ENCODE measurements around the gene RNF135. TPM values are rescaled to one million over a fixed set of nuclear protein-coding genes. Genes with fewer than 3 reads are reported as not detected.
"Not testable (repeated sequence)": the region's sequence is repeated elsewhere in the genome, so short reads cannot be mapped to it uniquely, and the experiment has no call there.

The RNF135 gene
- polyA plus RNA-seq, 1 donor from 2014 or later: 0.17 TPM

DNA sequence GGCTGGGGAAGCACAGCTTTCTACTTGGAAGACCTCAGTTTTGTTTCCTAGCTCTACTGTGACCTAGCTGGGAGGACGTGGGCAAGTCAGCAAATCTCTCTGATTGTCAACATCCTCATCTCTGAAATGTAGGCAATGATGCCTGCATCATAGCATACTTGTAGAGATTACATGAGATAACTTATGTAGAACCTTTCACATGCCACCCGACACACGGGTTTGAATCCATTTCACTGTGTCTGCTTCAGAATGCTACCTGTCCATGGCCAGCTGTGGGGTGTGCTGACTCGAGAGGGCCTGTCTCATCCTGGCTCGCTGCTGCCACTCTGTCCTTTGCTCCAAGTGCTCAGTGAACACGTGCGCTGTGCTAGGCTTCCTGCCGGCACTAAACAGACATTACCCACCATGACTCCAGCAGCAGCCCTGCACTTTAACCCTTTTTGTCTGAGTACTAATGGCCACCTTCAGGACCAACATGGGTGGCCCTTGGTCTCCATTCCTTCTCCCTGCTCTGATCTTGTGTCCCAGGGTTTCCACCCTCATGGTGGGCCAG is 41.7 kb upstream of the RNF135 start:
- no peaks in the 10 kb centered on the region for H3K9me2 ChIP-seq (ENCODE audit: insufficient read depth, low read length)
- H2AFZ ChIP-seq (ENCODE audit: low read depth, low read length): no peak overlapping the region
- H3K4me2 ChIP-seq (ENCODE audit: low read length): no peak overlapping the region
- H3K4me3 ChIP-seq (ENCODE audit: low read length): no peak overlapping the region
- H3K79me2 ChIP-seq (replicated peaks; ENCODE audit: insufficient read depth, low read length): no peaks in the 10 kb centered on the region
- TF ChIP-seq RAD21 (conservative IDR thresholded peaks at IDR 0.05) (no peak), EZH2 (IDR thresholded peaks at IDR 0.05; ENCODE audit: borderline replicate concordance, insufficient read depth, low read length, poor library complexity, severe bottlenecking) (no peak), EP300 (conservative IDR thresholded peaks at IDR 0.05; ENCODE audit: poor library complexity, severe bottlenecking) (no peak), SMC3 (conservative IDR thresholded peaks at IDR 0.05; ENCODE audit: poor library complexity) (no peak), TAF1 (IDR thresholded peaks at IDR 0.05; ENCODE audit: low read depth) (no peak), MXI1 (conservative IDR thresholded peaks at IDR 0.05; ENCODE audit: poor library complexity, severe bottlenecking) (no peak), POLR2AphosphoS5 (IDR thresholded peaks at IDR 0.05) (no peak)
- TF ChIP-seq, protein P1, sequence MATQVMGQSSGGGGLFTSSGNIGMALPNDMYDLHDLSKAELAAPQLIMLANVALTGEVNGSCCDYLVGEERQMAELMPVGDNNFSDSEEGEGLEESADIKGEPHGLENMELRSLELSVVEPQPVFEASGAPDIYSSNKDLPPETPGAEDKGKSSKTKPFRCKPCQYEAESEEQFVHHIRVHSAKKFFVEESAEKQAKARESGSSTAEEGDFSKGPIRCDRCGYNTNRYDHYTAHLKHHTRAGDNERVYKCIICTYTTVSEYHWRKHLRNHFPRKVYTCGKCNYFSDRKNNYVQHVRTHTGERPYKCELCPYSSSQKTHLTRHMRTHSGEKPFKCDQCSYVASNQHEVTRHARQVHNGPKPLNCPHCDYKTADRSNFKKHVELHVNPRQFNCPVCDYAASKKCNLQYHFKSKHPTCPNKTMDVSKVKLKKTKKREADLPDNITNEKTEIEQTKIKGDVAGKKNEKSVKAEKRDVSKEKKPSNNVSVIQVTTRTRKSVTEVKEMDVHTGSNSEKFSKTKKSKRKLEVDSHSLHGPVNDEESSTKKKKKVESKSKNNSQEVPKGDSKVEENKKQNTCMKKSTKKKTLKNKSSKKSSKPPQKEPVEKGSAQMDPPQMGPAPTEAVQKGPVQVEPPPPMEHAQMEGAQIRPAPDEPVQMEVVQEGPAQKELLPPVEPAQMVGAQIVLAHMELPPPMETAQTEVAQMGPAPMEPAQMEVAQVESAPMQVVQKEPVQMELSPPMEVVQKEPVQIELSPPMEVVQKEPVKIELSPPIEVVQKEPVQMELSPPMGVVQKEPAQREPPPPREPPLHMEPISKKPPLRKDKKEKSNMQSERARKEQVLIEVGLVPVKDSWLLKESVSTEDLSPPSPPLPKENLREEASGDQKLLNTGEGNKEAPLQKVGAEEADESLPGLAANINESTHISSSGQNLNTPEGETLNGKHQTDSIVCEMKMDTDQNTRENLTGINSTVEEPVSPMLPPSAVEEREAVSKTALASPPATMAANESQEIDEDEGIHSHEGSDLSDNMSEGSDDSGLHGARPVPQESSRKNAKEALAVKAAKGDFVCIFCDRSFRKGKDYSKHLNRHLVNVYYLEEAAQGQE (IDR thresholded peaks at IDR 0.05; ENCODE audit: borderline replicate concordance): no peak
- TF ChIP-seq, protein P2, sequence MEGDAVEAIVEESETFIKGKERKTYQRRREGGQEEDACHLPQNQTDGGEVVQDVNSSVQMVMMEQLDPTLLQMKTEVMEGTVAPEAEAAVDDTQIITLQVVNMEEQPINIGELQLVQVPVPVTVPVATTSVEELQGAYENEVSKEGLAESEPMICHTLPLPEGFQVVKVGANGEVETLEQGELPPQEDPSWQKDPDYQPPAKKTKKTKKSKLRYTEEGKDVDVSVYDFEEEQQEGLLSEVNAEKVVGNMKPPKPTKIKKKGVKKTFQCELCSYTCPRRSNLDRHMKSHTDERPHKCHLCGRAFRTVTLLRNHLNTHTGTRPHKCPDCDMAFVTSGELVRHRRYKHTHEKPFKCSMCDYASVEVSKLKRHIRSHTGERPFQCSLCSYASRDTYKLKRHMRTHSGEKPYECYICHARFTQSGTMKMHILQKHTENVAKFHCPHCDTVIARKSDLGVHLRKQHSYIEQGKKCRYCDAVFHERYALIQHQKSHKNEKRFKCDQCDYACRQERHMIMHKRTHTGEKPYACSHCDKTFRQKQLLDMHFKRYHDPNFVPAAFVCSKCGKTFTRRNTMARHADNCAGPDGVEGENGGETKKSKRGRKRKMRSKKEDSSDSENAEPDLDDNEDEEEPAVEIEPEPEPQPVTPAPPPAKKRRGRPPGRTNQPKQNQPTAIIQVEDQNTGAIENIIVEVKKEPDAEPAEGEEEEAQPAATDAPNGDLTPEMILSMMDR (IDR thresholded peaks at IDR 0.05; ENCODE audit: poor library complexity, severe bottlenecking): no peak
- no peaks in the 10 kb centered on the region for H4K20me1 ChIP-seq (ENCODE audit: insufficient read depth)
- no peak overlapping the region for H3K9ac ChIP-seq (ENCODE audit: low read length)
- H3K9me3 ChIP-seq (ENCODE audit: low read length): no peaks in the 10 kb centered on the region
- H3K27ac ChIP-seq (ENCODE audit: low read length): no peak overlapping the region
- no peaks in the 10 kb centered on the region for H3F3A ChIP-seq (ENCODE audit: insufficient read depth, low read length, poor library complexity, severe bottlenecking)
- no peaks in the 10 kb centered on the region for H3K36me3 ChIP-seq (ENCODE audit: insufficient read depth, low read length)
- peaks cover 6% of the 10 kb centered on the region for H3K27me3 ChIP-seq (ENCODE audit: insufficient read depth, low read depth, low read length)

DNA sequence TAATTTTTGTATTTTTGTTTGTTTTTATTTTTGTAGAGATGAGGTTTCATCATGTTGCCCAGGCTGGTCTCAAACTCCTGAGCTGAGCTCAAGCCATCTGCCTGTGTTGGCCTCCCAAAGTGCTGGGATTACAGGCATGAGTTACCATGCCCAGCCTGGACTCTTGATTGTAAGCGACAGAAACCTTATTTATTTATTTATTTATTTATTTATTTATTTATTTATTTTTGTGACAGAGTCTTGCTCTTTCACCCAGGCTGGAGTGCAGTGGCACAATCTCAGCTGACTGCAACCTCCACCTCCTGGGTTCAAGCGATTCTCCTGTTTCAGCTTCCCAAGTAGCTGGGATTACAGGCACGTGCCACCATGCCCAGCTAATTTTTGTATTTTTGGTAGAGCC is 41.0 kb upstream of the RNF135 start:
- not testable (repeated sequence) for H3K9me2 ChIP-seq (ENCODE audit: insufficient read depth, low read length); H3K9ac ChIP-seq (ENCODE audit: low read length); H3K27me3 ChIP-seq (ENCODE audit: insufficient read depth, low read depth, low read length); H3K9me3 ChIP-seq (ENCODE audit: low read length); H3K79me2 ChIP-seq (replicated peaks; ENCODE audit: insufficient read depth, low read length); H3K36me3 ChIP-seq (ENCODE audit: insufficient read depth, low read length); H3K27ac ChIP-seq (ENCODE audit: low read length); H3K4me3 ChIP-seq (ENCODE audit: low read length); H4K20me1 ChIP-seq (ENCODE audit: insufficient read depth); H3F3A ChIP-seq (ENCODE audit: insufficient read depth, low read length, poor library complexity, severe bottlenecking); H2AFZ ChIP-seq (ENCODE audit: low read depth, low read length); H3K4me2 ChIP-seq (ENCODE audit: low read length)

DNA sequence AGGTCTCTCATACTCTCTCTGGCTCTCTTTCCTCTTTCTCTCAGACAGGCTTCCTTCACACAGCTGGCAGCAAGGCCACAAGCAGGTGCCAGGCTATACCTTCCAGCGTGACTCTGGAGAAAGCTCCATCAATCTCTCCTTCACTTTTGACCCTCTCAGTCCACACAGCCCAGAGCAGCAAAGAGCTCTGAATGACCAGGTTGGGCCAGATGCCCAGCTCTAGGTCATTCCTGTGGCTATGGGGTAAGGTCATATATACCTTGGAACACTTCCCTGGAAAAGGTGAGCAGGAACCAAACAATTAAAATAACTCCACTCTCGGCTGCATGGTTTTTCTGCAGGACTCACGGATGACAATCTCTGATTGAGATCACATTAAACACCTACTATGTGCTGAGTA is 40.3 kb upstream of the RNF135 start:
- Histone ChIP-seq H3K27ac (ENCODE audit: low read length) (no peak overlapping the region), H3K36me3 (ENCODE audit: insufficient read depth, low read length) (no peaks in the 10 kb centered on the region), H3K27me3 (ENCODE audit: insufficient read depth, low read depth, low read length) (no peaks in the 10 kb centered on the region), H4K20me1 (ENCODE audit: insufficient read depth) (no peaks in the 10 kb centered on the region), H3K4me3 (ENCODE audit: low read length) (no peak overlapping the region), H3K79me2 (replicated peaks; ENCODE audit: insufficient read depth, low read length) (no peaks in the 10 kb centered on the region), H2AFZ (ENCODE audit: low read depth, low read length) (no peak overlapping the region), H3K4me2 (ENCODE audit: low read length) (no peak overlapping the region), H3K9ac (ENCODE audit: low read length) (no peak overlapping the region), H3K9me3 (ENCODE audit: low read length) (no peaks in the 10 kb centered on the region), H3F3A (ENCODE audit: insufficient read depth, low read length, poor library complexity, severe bottlenecking) (no peaks in the 10 kb centered on the region), H3K9me2 (ENCODE audit: insufficient read depth, low read length) (no peaks in the 10 kb centered on the region)
- TF ChIP-seq MXI1 (conservative IDR thresholded peaks at IDR 0.05; ENCODE audit: poor library complexity, severe bottlenecking) (no peak), TAF1 (IDR thresholded peaks at IDR 0.05; ENCODE audit: low read depth) (no peak), EZH2 (IDR thresholded peaks at IDR 0.05; ENCODE audit: borderline replicate concordance, insufficient read depth, low read length, poor library complexity, severe bottlenecking) (no peak), POLR2AphosphoS5 (IDR thresholded peaks at IDR 0.05) (no peak), RAD21 (conservative IDR thresholded peaks at IDR 0.05) (no peak), EP300 (conservative IDR thresholded peaks at IDR 0.05; ENCODE audit: poor library complexity, severe bottlenecking) (no peak), SMC3 (conservative IDR thresholded peaks at IDR 0.05; ENCODE audit: poor library complexity) (no peak)
- TF ChIP-seq, protein P2 (IDR thresholded peaks at IDR 0.05; ENCODE audit: poor library complexity, severe bottlenecking): no peak
- TF ChIP-seq, protein P1 (IDR thresholded peaks at IDR 0.05; ENCODE audit: borderline replicate concordance): no peak
